Mucosa of stomach (tissue), 1 donor: ENCODE data around the gene ETV4.
"Not testable (repeated sequence)": the region's sequence is repeated elsewhere in the genome, so short reads cannot be mapped to it uniquely, and the experiment has no call there.

Experiments used
- H3K27me3 ChIP-seq: one replicate; pipeline ENCODE4 v1.7.0; 2013; ENCODE audit warnings: mild to moderate bottlenecking, low read length; ENCODE audit not compliant: control insufficient read depth, insufficient read depth
- H3K36me3 ChIP-seq: one replicate; pipeline ENCODE4 v1.7.0; 2013; ENCODE audit warnings: low read length; ENCODE audit not compliant: control insufficient read depth, insufficient read depth
- H3K4me1 ChIP-seq: one replicate; pipeline ENCODE4 v1.7.0; 2013; ENCODE audit warnings: mild to moderate bottlenecking, low read length; ENCODE audit not compliant: control insufficient read depth, insufficient read depth
- H3K4me3 ChIP-seq: one replicate; pipeline ENCODE4 v1.7.0; 2013; ENCODE audit warnings: low read length
- H3K9ac ChIP-seq: one replicate; pipeline ENCODE4 v1.7.0; 2013; ENCODE audit warnings: mild to moderate bottlenecking, low read length, moderate library complexity
- H3K9me3 ChIP-seq: one replicate; pipeline ENCODE4 v1.7.0; 2013; ENCODE audit warnings: mild to moderate bottlenecking, low read length, moderate library complexity; ENCODE audit not compliant: control insufficient read depth
- donor health status: Pancreatic carcinoma.

Gene ETV4

GRCh38 chr17:43521389-43521788 is 24.8 kb downstream of the ETV4 start:
- Histone ChIP-seq H3K4me3 (no peak overlapping the region), H3K36me3 (peaks cover 31% of the 10 kb centered on the region), H3K9ac (no peak overlapping the region), H3K9me3 (no peaks in the 10 kb centered on the region), H3K4me1 (no peaks in the 10 kb centered on the region), H3K27me3 (no peaks in the 10 kb centered on the region)

- Histone ChIP-seq H3K9me3 (no peaks in the 10 kb centered on the region), H3K4me3 (no peak overlapping the region), H3K27me3 (no peaks in the 10 kb centered on the region), H3K9ac (no peak overlapping the region), H3K4me1 (no peaks in the 10 kb centered on the region), H3K36me3 (peaks cover 11% of the 10 kb centered on the region)
These were observed 28.3 kb downstream of the ETV4 start for GRCh38 chr17:43517615-43518386.

DNA sequence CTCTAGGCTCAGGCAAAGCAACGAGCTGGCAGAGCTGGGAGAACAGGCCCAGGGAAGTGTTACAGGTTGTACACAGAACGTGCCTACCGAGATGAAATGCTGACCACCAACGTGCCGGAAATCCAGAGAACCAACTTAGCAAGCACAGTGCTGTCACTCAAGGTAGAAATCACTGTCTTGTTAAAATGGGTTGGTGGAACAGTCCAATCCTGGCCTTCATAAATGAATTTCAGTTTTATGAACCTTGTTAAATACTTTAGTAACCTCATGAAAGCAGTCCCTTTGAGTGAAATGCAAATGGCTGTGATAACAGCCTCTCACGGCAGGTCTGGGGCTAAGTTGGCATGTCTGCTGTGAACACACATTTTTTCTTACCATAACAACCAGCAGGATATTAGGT is 29.0 kb downstream of the ETV4 start:
- Histone ChIP-seq H3K9me3 (no peaks in the 10 kb centered on the region), H3K4me3 (no peak overlapping the region), H3K36me3 (peaks cover 11% of the 10 kb centered on the region), H3K4me1 (no peaks in the 10 kb centered on the region), H3K9ac (no peak overlapping the region), H3K27me3 (no peaks in the 10 kb centered on the region)

- Histone ChIP-seq H3K36me3 (peaks cover 4% of the 10 kb centered on the region), H3K4me1 (no peaks in the 10 kb centered on the region), H3K4me3 (no peak overlapping the region), H3K27me3 (no peaks in the 10 kb centered on the region), H3K9me3 (no peaks in the 10 kb centered on the region), H3K9ac (no peak overlapping the region)
These were observed 30.5 kb downstream of the ETV4 start for GRCh38 chr17:43515656-43516055.

GRCh38 chr17:43511199-43511598 is 34.9 kb downstream of the ETV4 start:
- not testable (repeated sequence) for H3K4me3 ChIP-seq, H3K27me3 ChIP-seq, H3K9ac ChIP-seq, H3K36me3 ChIP-seq, H3K9me3 ChIP-seq, H3K4me1 ChIP-seq

DNA sequence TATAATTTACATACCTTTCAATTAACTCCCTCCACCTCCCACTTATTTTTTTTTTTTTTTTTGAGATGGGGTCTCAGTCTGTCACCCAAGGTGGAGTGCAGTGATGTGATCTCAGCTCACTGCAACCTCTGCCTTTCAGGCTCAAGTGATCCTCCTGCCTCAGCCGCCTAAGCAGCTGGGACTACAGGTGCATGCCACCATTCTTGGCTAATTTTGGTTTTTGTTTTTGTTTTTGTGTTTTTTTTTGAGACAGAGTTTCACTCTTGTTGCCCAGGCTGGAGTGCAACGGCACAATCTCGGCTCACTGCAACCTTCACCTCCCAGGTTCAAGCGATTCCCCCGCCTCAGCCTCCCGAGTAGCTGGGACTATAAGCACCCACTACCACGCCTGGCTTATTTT is 36.7 kb downstream of the ETV4 start:
- H3K9ac ChIP-seq, H3K27me3 ChIP-seq, H3K4me1 ChIP-seq, H3K9me3 ChIP-seq, H3K36me3 ChIP-seq, H3K4me3 ChIP-seq: not testable (repeated sequence)

GRCh38 chr17:43490621-43491020 is 55.5 kb downstream of the ETV4 start:
- Histone ChIP-seq H3K4me1 (peaks cover under 1% of the 10 kb centered on the region), H3K9me3 (no peaks in the 10 kb centered on the region), H3K4me3 (no peak overlapping the region), H3K27me3 (no peaks in the 10 kb centered on the region), H3K36me3 (peaks cover 10% of the 10 kb centered on the region), H3K9ac (no peak overlapping the region)

DNA sequence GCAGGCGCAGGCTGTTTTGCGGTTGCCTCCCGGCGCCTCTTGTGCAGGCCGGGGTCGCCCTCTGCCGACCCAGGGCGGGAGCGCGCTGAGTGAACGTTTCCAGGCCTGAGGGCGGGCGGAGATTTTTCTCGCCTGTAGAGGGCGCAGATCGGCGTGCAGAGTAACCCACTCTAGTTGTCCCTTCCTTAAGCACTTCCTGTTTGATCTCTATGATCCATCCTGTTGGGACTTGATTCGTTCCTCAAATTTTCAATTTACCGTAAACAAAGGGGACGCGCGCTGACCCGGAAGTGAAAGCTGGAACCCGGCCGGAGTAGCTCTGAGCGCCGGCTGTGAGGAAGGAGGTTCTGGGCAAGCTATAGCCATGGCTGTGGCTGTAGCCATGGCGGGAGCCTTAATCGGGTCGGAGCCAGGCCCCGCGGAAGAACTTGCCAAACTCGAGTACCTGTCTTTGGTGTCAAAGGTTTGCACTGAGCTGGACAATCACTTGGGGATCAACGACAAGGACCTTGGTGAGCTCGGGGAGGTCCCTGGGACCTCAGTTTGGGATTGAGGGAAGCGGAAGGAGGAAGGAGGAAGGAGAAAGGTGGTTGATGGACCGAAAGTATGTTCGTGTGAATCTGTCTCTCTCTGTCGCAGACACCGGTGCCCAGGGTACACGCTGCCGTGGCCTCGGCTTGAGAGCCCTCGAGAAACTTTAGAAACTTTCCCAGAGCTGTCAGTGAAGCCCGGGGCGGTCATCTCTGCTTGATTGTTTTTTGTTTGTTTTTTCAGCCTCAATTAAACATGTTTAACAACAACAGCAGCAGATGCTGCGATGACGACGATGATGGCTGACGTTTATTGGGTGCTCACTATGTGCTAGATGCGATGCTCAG is 62.2 kb downstream of the ETV4 start, which contains the start of gene DHX8:
Gene DHX8 (plus strand): TSS at position 302 of the 878 bp plus-strand sequence. CDS start 63 bp downstream, at position 365.
- Histone ChIP-seq H3K4me3 (peak within 1 kb of the TSS; percentile 88), H3K9me3 (no peaks in the 10 kb centered on the region), H3K4me1 (peaks cover 8% of the 10 kb centered on the region), H3K9ac (peak within 1 kb of the TSS; percentile 89), H3K27me3 (no peaks in the 10 kb centered on the region), H3K36me3 (no peaks in the 10 kb centered on the region)

- peaks cover 8% of the 10 kb centered on the region for H3K4me1 ChIP-seq
- H3K36me3 ChIP-seq, result no peaks in the 10 kb centered on the region
- no peaks in the 10 kb centered on the region for H3K27me3 ChIP-seq
- H3K9ac ChIP-seq, result no peak overlapping the region
- H3K4me3 ChIP-seq, result no peak overlapping the region
- no peaks in the 10 kb centered on the region for H3K9me3 ChIP-seq
These were observed 63.8 kb downstream of the ETV4 start for GRCh38 chr17:43482103-43483012.

DNA sequence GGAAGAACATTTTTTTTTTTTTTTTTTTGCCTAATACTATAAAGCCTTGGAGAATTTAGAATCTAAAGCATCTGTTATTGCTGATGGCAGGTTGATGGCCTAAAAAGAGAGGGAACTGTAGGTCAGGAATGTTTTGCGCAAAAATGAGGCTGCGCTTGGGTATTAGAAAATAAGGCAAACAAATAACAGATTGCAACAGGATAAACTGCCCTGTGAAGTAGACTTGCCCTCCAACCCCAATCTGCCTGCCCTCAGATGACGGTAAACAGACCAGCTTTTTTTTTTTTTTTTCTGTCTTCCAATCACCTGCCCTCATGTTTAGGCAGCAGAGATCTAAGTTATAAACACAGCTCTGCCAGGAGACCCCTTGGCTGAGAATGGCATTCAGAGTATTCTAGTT is 66.2 kb downstream of the ETV4 start:
- no peak overlapping the region for H3K9ac ChIP-seq

More for the DNA sequence above, 66.2 kb downstream of the ETV4 start:
- Histone ChIP-seq H3K4me1 (peaks cover under 1% of the 10 kb centered on the region), H3K36me3 (no peaks in the 10 kb centered on the region), H3K4me3 (no peak overlapping the region), H3K9me3 (no peaks in the 10 kb centered on the region), H3K27me3 (no peaks in the 10 kb centered on the region)
